ENCODE data around the gene NEURL1. TPM values are rescaled to one million over a fixed set of nuclear protein-coding genes. Genes with fewer than 3 reads are reported as not detected.
A peak's percentile ranks its signal among the peaks of the same experiment; 100 is the strongest.
"Not testable (repeated sequence)": the region's sequence is repeated elsewhere in the genome, so short reads cannot be mapped to it uniquely, and the experiment has no call there.

The NEURL1 gene
- total RNA-seq, 3 donors from 2014 or later (not counting 1 experiment from before 2014, with no cell fraction given) = 0.95 to 8.5 (median 1.5) TPM

DNA sequence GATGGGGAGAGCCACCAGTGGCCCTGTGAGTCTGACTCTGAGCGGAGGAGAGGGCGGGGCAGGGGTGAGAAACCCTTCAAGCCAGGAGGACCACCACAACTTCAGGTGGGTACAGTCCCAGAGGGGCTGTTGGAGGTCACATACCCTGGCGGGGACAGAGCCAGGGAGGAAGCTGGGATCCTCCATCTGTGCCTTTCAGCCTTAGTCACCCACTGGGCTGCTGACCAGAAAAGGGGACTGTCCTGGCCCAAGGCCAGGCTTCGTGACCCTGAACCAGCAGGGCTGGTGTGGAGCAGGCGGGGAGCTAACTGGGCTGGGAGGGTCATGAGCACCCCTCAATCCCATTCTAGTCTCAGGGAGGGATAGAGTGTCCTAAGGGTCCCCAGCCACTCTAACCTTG, 13.0 kb upstream of the NEURL1 start:
- no peak for ATAC-seq
- no peak overlapping the region for H3K4me3 ChIP-seq (ENCODE audit: low read length)
- no peaks in the 10 kb centered on the region for H3K9me3 Mint-ChIP-seq
- DNase-seq = no peak
- peaks cover 11% of the 10 kb centered on the region for H3K4me1 ChIP-seq (ENCODE audit: control insufficient read depth, insufficient read depth, low read length)
- H3K27me3 Mint-ChIP-seq (ENCODE audit: low read depth in 2 of 2) = no peaks in the 10 kb centered on the region
- no peak overlapping the region for H3K4me3 Mint-ChIP-seq
- no peak overlapping the region for H3K27ac Mint-ChIP-seq
- H3K4me1 Mint-ChIP-seq = peaks cover 7% of the 10 kb centered on the region in 2 donors
- H3K36me3 Mint-ChIP-seq = no peaks in the 10 kb centered on the region
- no peaks in the 10 kb centered on the region for H3K36me3 ChIP-seq (ENCODE audit: control insufficient read depth, insufficient read depth, low read length)
- intact Hi-C loops (cut with micrococcal nuclease) = loop anchor here (10.0 kb wide), 1 partner anchor 646 kb away; the partner anchor contains the start of gene CYP17A1
- no peaks in the 10 kb centered on the region for H3K27me3 ChIP-seq (ENCODE audit: control insufficient read depth, insufficient read depth, low read length)
- TF ChIP-seq, protein P1, sequence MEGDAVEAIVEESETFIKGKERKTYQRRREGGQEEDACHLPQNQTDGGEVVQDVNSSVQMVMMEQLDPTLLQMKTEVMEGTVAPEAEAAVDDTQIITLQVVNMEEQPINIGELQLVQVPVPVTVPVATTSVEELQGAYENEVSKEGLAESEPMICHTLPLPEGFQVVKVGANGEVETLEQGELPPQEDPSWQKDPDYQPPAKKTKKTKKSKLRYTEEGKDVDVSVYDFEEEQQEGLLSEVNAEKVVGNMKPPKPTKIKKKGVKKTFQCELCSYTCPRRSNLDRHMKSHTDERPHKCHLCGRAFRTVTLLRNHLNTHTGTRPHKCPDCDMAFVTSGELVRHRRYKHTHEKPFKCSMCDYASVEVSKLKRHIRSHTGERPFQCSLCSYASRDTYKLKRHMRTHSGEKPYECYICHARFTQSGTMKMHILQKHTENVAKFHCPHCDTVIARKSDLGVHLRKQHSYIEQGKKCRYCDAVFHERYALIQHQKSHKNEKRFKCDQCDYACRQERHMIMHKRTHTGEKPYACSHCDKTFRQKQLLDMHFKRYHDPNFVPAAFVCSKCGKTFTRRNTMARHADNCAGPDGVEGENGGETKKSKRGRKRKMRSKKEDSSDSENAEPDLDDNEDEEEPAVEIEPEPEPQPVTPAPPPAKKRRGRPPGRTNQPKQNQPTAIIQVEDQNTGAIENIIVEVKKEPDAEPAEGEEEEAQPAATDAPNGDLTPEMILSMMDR (IDR thresholded peaks at IDR 0.05) = no peak
- H3K9me3 ChIP-seq (ENCODE audit: control insufficient read depth, insufficient read depth, low read length) = no peaks in the 10 kb centered on the region
- no peak overlapping the region for H3K27ac ChIP-seq (ENCODE audit: low read length)
- WGBS (ENCODE audit: insufficient coverage) = 92% methylated on average over 5 of the region's 5 CpGs

DNA sequence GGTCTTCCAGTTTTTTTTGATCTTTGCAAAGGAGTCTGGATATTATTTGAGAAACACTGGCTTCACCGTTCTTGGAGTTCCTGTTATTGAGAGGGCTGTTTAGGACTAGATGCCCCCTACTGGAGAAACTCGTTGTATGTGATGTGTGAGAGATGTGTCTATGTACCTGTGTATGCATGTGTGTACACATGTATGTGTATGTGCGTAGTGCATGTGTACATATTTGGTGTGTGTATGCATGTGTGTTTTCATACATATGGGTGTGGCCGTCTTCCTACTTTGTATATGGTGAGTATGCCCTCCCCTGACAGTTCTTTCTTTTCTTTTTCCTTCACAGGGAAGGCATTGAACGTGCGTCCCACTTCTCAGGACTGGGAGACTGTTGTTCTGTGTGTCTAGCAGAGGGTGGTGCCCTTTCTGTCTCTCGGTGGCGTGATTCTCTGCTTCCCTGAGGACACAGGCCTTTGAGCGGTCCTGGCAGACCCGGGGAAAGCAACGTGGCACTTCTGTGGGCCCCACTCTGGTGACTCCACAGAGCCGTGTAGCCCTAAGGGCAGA, 11.5 kb upstream of the NEURL1 start:
- no peaks in the 10 kb centered on the region for H3K36me3 Mint-ChIP-seq
- ATAC-seq = peak; percentile 74 to 84 (median 81)
- no peaks in the 10 kb centered on the region for H3K27me3 Mint-ChIP-seq (ENCODE audit: low read depth in 2 of 2)
- peaks cover 7% of the 10 kb centered on the region in 2 donors for H3K4me1 Mint-ChIP-seq
- Histone ChIP-seq H3K36me3 (ENCODE audit: control insufficient read depth, insufficient read depth, low read length) (no peaks in the 10 kb centered on the region), H3K4me3 (ENCODE audit: low read length) (no peak overlapping the region), H3K4me1 (ENCODE audit: control insufficient read depth, insufficient read depth, low read length) (peaks cover 7% of the 10 kb centered on the region), H3K27me3 (ENCODE audit: control insufficient read depth, insufficient read depth, low read length) (no peaks in the 10 kb centered on the region), H3K27ac (ENCODE audit: low read length) (no peak overlapping the region), H3K9me3 (ENCODE audit: control insufficient read depth, insufficient read depth, low read length) (no peaks in the 10 kb centered on the region)
- H3K4me3 Mint-ChIP-seq = no peak overlapping the region
- no peaks in the 10 kb centered on the region for H3K9me3 Mint-ChIP-seq
- TF ChIP-seq, protein P1 (IDR thresholded peaks at IDR 0.05) = peak; percentile 75
- WGBS (ENCODE audit: insufficient coverage) = 51% methylated on average over 10 of the region's 12 CpGs
- DNase-seq = peak in 1 of 2 donors; percentile 85
- H3K27ac Mint-ChIP-seq = no peak overlapping the region
- intact Hi-C loops (cut with micrococcal nuclease) = loop anchor here (10.0 kb wide), 1 partner anchor 647 kb away; the partner anchor contains the start of gene CYP17A1

DNA sequence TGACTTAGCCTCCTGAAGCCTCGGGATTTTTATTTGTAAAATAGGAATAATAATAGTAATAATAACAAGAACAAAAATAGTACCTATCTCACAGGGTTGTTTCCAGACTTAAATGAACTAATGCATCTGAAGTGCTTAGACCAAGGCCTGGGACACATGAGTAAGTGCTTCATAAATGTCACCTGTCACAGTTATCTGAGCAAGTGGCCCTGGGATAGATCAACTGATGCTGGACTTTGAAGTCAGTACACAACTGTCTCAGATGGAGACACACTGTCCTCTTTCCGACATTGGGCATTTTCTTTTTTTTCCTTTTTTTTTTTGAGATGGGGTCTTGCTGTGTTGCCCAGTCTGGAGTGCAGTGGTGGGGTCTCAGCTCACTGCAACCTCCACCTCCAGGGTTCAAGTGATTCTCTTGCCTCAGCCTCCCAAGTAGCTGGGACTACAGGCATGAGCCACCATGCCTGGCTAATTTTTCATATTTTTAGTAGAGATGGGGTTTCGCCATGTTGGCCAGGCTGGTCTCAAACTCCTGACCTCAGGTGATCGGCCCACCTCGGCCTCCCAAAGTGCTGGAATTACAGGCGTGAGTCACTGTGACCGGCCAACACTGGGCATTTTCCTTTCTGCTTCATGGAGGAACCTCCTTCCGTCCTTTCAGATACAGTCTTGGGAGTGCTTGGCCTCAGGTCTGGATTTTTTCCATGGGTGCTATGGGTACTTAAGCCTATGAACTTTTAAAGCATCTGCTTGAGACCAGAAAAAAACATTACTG, 6.7 kb upstream of the NEURL1 start:
- peaks cover 15% of the 10 kb centered on the region for H3K4me1 ChIP-seq (ENCODE audit: control insufficient read depth, insufficient read depth, low read length)
- not testable (repeated sequence) for H3K27ac ChIP-seq (ENCODE audit: low read length); H3K27me3 ChIP-seq (ENCODE audit: control insufficient read depth, insufficient read depth, low read length); H3K36me3 Mint-ChIP-seq; H3K27ac Mint-ChIP-seq; H3K36me3 ChIP-seq (ENCODE audit: control insufficient read depth, insufficient read depth, low read length); H3K4me3 ChIP-seq (ENCODE audit: low read length); ATAC-seq; H3K4me1 Mint-ChIP-seq; DNase-seq; H3K27me3 Mint-ChIP-seq (ENCODE audit: low read depth in 2 of 2); H3K9me3 Mint-ChIP-seq; H3K4me3 Mint-ChIP-seq; H3K9me3 ChIP-seq (ENCODE audit: control insufficient read depth, insufficient read depth, low read length)
- 90% methylated on average over 7 of the region's 8 CpGs for WGBS (ENCODE audit: insufficient coverage)
- intact Hi-C loops (cut with micrococcal nuclease) = loop anchor here (10.0 kb wide), 1 partner anchor 652 kb away; the partner anchor contains the start of gene CYP17A1

DNA sequence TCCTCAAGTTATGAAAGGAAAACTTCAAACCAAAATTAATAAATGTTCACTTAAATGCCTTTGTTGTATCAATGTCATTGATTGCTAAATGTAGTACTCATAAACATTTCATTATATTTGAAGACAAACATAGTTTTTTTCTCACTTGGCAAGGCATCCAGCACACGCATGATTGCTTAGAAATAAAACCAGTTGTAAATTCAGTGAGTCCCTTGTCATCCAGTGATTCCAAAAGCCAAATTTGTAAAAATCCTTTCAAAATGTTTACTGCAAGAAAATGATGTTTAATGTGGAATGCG, 6.1 kb upstream of the NEURL1 start:
- H3K27ac ChIP-seq (ENCODE audit: low read length) = no peak overlapping the region
- no peaks in the 10 kb centered on the region for H3K27me3 ChIP-seq (ENCODE audit: control insufficient read depth, insufficient read depth, low read length)
- Mint-ChIP-seq H3K4me1 (no peaks in the 10 kb centered on the region), H3K4me3 (no peak overlapping the region), H3K27me3 (ENCODE audit: low read depth in 2 of 2) (peaks cover 6 to 12% of the 10 kb centered on the region in 2 donors), H3K36me3 (no peaks in the 10 kb centered on the region), H3K27ac (no peak overlapping the region), H3K9me3 (no peaks in the 10 kb centered on the region)
- no peak for ATAC-seq
- no peaks in the 10 kb centered on the region for H3K9me3 ChIP-seq (ENCODE audit: control insufficient read depth, insufficient read depth, low read length)
- WGBS (ENCODE audit: insufficient coverage) = 92% methylated on average over 2 of the region's 2 CpGs
- DNase-seq = no peak
- TF ChIP-seq, protein P1 (IDR thresholded peaks at IDR 0.05) = no peak
- H3K4me3 ChIP-seq (ENCODE audit: low read length) = no peak overlapping the region
- intact Hi-C loops (cut with micrococcal nuclease) = loop anchor here (10.0 kb wide), 1 partner anchor 653 kb away; the partner anchor contains the start of gene CYP17A1
- H3K36me3 ChIP-seq (ENCODE audit: control insufficient read depth, insufficient read depth, low read length) = no peaks in the 10 kb centered on the region
- H3K4me1 ChIP-seq (ENCODE audit: control insufficient read depth, insufficient read depth, low read length) = peaks cover 15% of the 10 kb centered on the region

All from natural killer cell (primary cell).